ENCODE measurements around the gene OR8H3.
"Not testable (repeated sequence)": the region's sequence is repeated elsewhere in the genome, so short reads cannot be mapped to it uniquely, and the experiment has no call there.

The OR8H3 gene

GRCh38 chr11:56122073-56122472, at the start of gene OR8H3:
Gene OR8H3 (plus strand): TSS chr11:56122373. CDS start chr11:56122373, 0 bp downstream.
- FAIRE-seq: no peak

GRCh38 chr11:56089697-56090096, 32.5 kb upstream of the OR8H3 start:
- FAIRE-seq: no peak

- no peak for FAIRE-seq
Observed at GRCh38 chr11:56093008-56093407, 29.2 kb upstream of the OR8H3 start, which contains the start of gene OR8I2. Gene OR8I2 (plus strand): TSS chr11:56093308. CDS start chr11:56093308, 0 bp downstream.

GRCh38 chr11:56103210-56103737, 18.9 kb upstream of the OR8H3 start, which contains the start of gene OR8H2:
Gene OR8H2 (plus strand): TSS chr11:56103687. CDS start chr11:56105043, 1,356 bp downstream.
- FAIRE-seq: peak; percentile 97

GRCh38 chr11:56140151-56140661, 18.0 kb downstream of the OR8H3 start, which contains the start of gene OR8J3:
Gene OR8J3 (minus strand): TSS chr11:56140201. CDS start chr11:56137718, 2,483 bp downstream.
- FAIRE-seq: no peak

GRCh38 chr11:56143681-56144080, 21.5 kb downstream of the OR8H3 start:
- not testable (repeated sequence) for FAIRE-seq

- FAIRE-seq: no peak
Observed at GRCh38 chr11:56151376-56151775, 29.2 kb downstream of the OR8H3 start.

- no peak for FAIRE-seq
Observed at GRCh38 chr11:56152333-56152732, 30.2 kb downstream of the OR8H3 start.

GRCh38 chr11:56160217-56160616, 38.0 kb downstream of the OR8H3 start, which contains the start of gene OR8K5:
Gene OR8K5 (minus strand): TSS chr11:56160317. CDS start chr11:56160317, 0 bp downstream.
- FAIRE-seq: no peak

- no peak for FAIRE-seq
Observed at GRCh38 chr11:56163804-56164203, 41.6 kb downstream of the OR8H3 start.

GRCh38 chr11:56172256-56172830, 50.2 kb downstream of the OR8H3 start:
- no peak for FAIRE-seq

All from A204.1 (cell line).